H1 (cell line): ENCODE measurements around the gene RTN4. TPM values are rescaled to one million over a fixed set of nuclear protein-coding genes. Genes with fewer than 3 reads are reported as not detected.

Source experiments
- CTCF ChIA-PET: fragments of 300-600 bp; sonication (Branson Sonifier 250); formaldehyde crosslinking; loops from one replicate; lab custom pipeline; 2021; ENCODE audit not compliant: partially characterized antibody; lab: Charles Lee
- POLR2A ChIA-PET: fragments of 300-600 bp; sonication (Branson Sonifier 250); formaldehyde crosslinking; loops from one replicate; lab custom pipeline; 2021; ENCODE audit warnings: inconsistent platforms; ENCODE audit not compliant: partially characterized antibody; lab: Charles Lee
- DNase-seq, 2 experiments: peaks; one replicate each; pipeline versions ENCODE4 v3.0.0 to v3.0.0-alpha.2; 2010 to 2022; ENCODE audit warnings: low spot score in 2 of 2, low read depth in 1 of 2, mixed read lengths in 1 of 2
- FAIRE-seq: peaks from 2 replicates; lab custom pipeline; 2011; peaks lifted over from hg19 to GRCh38; lab: Jason Lieb, UNC
- H2AFZ ChIP-seq: 2 replicates; pipeline ENCODE4 v1.8.1; 2012; ENCODE audit warnings: low read length, inconsistent platforms
- H2AK5ac ChIP-seq: 2 replicates; pipeline ENCODE4 v1.6.1; 2013; ENCODE audit warnings: low read depth, low read length
- H2BK120ac ChIP-seq: replicated peaks from 2 replicates; pipeline ENCODE3; 2013; ENCODE audit warnings: low read depth, low read length, inconsistent platforms
- H2BK12ac ChIP-seq: 2 replicates; pipeline ENCODE4 v1.6.1; 2013; ENCODE audit warnings: low read depth, low read length
- H2BK15ac ChIP-seq: 2 replicates; pipeline ENCODE4 v1.6.1; 2013; ENCODE audit warnings: low read length
- H2BK20ac ChIP-seq: 2 replicates; pipeline ENCODE4 v1.6.1; 2013; ENCODE audit warnings: low read length
- H2BK5ac ChIP-seq: 2 replicates; pipeline ENCODE4 v1.6.1; 2013; ENCODE audit warnings: low read depth, low read length
- H3K14ac ChIP-seq: 2 replicates; pipeline ENCODE4 v1.6.1; 2013; ENCODE audit warnings: inconsistent platforms; ENCODE audit not compliant: insufficient read length
- H3K18ac ChIP-seq: 2 replicates; pipeline ENCODE4 v1.6.1; 2013; ENCODE audit warnings: low read length; ENCODE audit errors: extremely low read depth
- H3K23ac ChIP-seq: 2 replicates; pipeline ENCODE4 v1.6.1; 2013; ENCODE audit warnings: inconsistent platforms; ENCODE audit not compliant: insufficient read length
- H3K23me2 ChIP-seq: 2 replicates; pipeline ENCODE4 v1.6.1; 2013; ENCODE audit warnings: low read depth, low read length
- H3K27ac ChIP-seq: 2 replicates; pipeline ENCODE4 v1.6.1; 2011; ENCODE audit warnings: low read depth, low read length, inconsistent platforms
- H3K27me3 ChIP-seq, 4 experiments: replicated peaks in 1 of 4; 1 replicate in 1 of 4; 2 replicates in 3 of 4; pipeline versions ENCODE4 v1.6.1 to v1.8.1; 2011 to 2013; ENCODE audit warnings: low read length in 3 of 4, mild to moderate bottlenecking in 3 of 4, inconsistent platforms in 2 of 4, mixed read lengths in 2 of 4, moderate library complexity in 1 of 4; ENCODE audit not compliant: control insufficient read depth in 3 of 4, insufficient read depth in 3 of 4; ENCODE audit errors: extremely low read depth in 1 of 4
- H3K36me3 ChIP-seq, 4 experiments: 2 replicates each; pipeline versions ENCODE4 v1.6.1 to v1.8.1; 2011 to 2013; ENCODE audit warnings: mild to moderate bottlenecking in 4 of 4, low read length in 3 of 4, moderate library complexity in 2 of 4, control low read depth in 1 of 4, inconsistent platforms in 1 of 4; ENCODE audit not compliant: insufficient read depth in 4 of 4, control insufficient read depth in 2 of 4
- H3K4ac ChIP-seq: replicated peaks from 2 replicates; pipeline ENCODE3; 2013; ENCODE audit warnings: low read length, low read depth, mixed read lengths, inconsistent platforms; ENCODE audit not compliant: insufficient read length
- H3K4me1 ChIP-seq, 4 experiments: replicated peaks in 1 of 4; 1 replicate in 1 of 4; 2 replicates in 3 of 4; pipeline versions ENCODE4 v1.6.1 to v1.8.1; 2011 to 2013; ENCODE audit warnings: low read length in 3 of 4, inconsistent platforms in 2 of 4, mixed read lengths in 1 of 4; ENCODE audit not compliant: insufficient read depth in 4 of 4, control insufficient read depth in 3 of 4
- H3K4me2 ChIP-seq, 2 experiments: 2 replicates each; pipeline versions ENCODE4 v1.6.1 to v1.8.1; 2011 to 2013; ENCODE audit warnings: low read depth in 2 of 2, low read length in 2 of 2, control low read depth in 1 of 2, inconsistent platforms in 1 of 2, mild to moderate bottlenecking in 1 of 2; ENCODE audit not compliant: insufficient read depth in 1 of 2
- H3K4me3 ChIP-seq, 4 experiments: fragments of 200-600, 300-600 bp in 1 of 4; sonication (generic), shearing (Covaris generic), sonication (Bioruptor Twin) in 1 of 4; 2 replicates each; pipeline versions ENCODE4 v1.5.1 to v1.8.1; 2011 to 2016; ENCODE audit warnings: low read length in 4 of 4, low read depth in 3 of 4, control low read depth in 2 of 4, inconsistent platforms in 2 of 4, mild to moderate bottlenecking in 2 of 4, mixed read lengths in 1 of 4, moderate library complexity in 1 of 4; ENCODE audit not compliant: insufficient read depth in 2 of 4; ENCODE audit errors: extremely low read depth in 1 of 4
- H3K56ac ChIP-seq: replicated peaks from 2 replicates; pipeline ENCODE3; 2013; ENCODE audit warnings: low read depth, mild to moderate bottlenecking, mixed read lengths, low read length, inconsistent platforms; ENCODE audit not compliant: insufficient read length
- H3K79me1 ChIP-seq: 2 replicates; pipeline ENCODE4 v1.6.1; 2013; ENCODE audit warnings: low read depth, low read length, control low read depth
- H3K79me2 ChIP-seq, 2 experiments: 2 replicates each; pipeline versions ENCODE4 v1.6.1 to v1.8.1; 2012 to 2013; ENCODE audit warnings: low read length in 2 of 2, mild to moderate bottlenecking in 2 of 2, inconsistent platforms in 1 of 2; ENCODE audit not compliant: insufficient read depth in 2 of 2, control insufficient read depth in 1 of 2
- H3K9ac ChIP-seq, 4 experiments: replicated peaks in 1 of 4; 1 replicate in 1 of 4; 2 replicates in 3 of 4; pipeline versions ENCODE4 v1.6.1 to v1.8.1; 2011 to 2013; ENCODE audit warnings: low read depth in 3 of 4, low read length in 3 of 4, control low read depth in 2 of 4, mild to moderate bottlenecking in 2 of 4, moderate library complexity in 2 of 4, inconsistent platforms in 1 of 4; ENCODE audit errors: extremely low read depth in 1 of 4
- H3K9me3 ChIP-seq, 2 experiments: 2 replicates each; pipeline versions ENCODE4 v1.6.1 to v1.8.1; 2012 to 2013; ENCODE audit warnings: mild to moderate bottlenecking in 2 of 2, moderate library complexity in 2 of 2, control low read depth in 1 of 2, inconsistent platforms in 1 of 2, low read depth in 1 of 2, low read length in 1 of 2, mixed read lengths in 1 of 2; ENCODE audit not compliant: insufficient read depth in 2 of 2
- H4K20me1 ChIP-seq, 2 experiments: replicated peaks in 1 of 2; 2 replicates each; pipeline versions ENCODE3 to v1.8.1; 2011 to 2013; ENCODE audit warnings: inconsistent platforms in 2 of 2, low read length in 2 of 2, mild to moderate bottlenecking in 1 of 2; ENCODE audit not compliant: insufficient read depth in 2 of 2, control insufficient read depth in 1 of 2
- H4K5ac ChIP-seq: 2 replicates; pipeline ENCODE4 v1.6.1; 2013; ENCODE audit warnings: low read length, low read depth, mixed read lengths, inconsistent platforms; ENCODE audit not compliant: insufficient read length
- H4K8ac ChIP-seq: 2 replicates; pipeline ENCODE4 v1.8.0; 2013; ENCODE audit warnings: mild to moderate bottlenecking, moderate library complexity, low read length, inconsistent platforms; ENCODE audit not compliant: insufficient read depth; ENCODE audit errors: extremely low read depth
- H4K91ac ChIP-seq: replicated peaks from 2 replicates; pipeline ENCODE3; 2013; ENCODE audit warnings: low read length, mixed read lengths, inconsistent platforms; ENCODE audit not compliant: insufficient read length
- ATF3 ChIP-seq: IDR thresholded peaks from 2 replicates; pipeline ENCODE4 v1.6.1; 2011; ENCODE audit warnings: low read depth, mild to moderate bottlenecking, low read length; ENCODE audit not compliant: insufficient read depth
- BACH1 ChIP-seq: IDR thresholded peaks from 2 replicates; pipeline ENCODE4 v1.6.1; 2012; ENCODE audit warnings: low read length, improper control_type of control experiment
- CBX5 ChIP-seq: fragments of 300-800, 300-1000 bp; sonication (generic); IDR thresholded peaks from 2 replicates; pipeline ENCODE4 v1.7.1; 2016; ENCODE audit warnings: antibody characterized with exemption, low read length, low read depth
- CBX8 ChIP-seq: fragments of 300-800, 300-1000 bp; sonication (generic); IDR thresholded peaks from 2 replicates; pipeline ENCODE4 v1.7.1; 2016; ENCODE audit warnings: low read depth, low read length, borderline replicate concordance
- CHD1 ChIP-seq: IDR thresholded peaks from 2 replicates; pipeline ENCODE4 v1.6.1; 2012; ENCODE audit warnings: low read depth, low read length, improper control_type of control experiment
- FOSL1 ChIP-seq: IDR thresholded peaks from 2 replicates; pipeline ENCODE4 v1.6.1; 2011; ENCODE audit warnings: mild to moderate bottlenecking, low read depth, low read length, moderate library complexity; ENCODE audit not compliant: insufficient read depth
- SAP30 ChIP-seq: fragments of 300-600 bp; sonication (generic); IDR thresholded peaks from 2 replicates; pipeline ENCODE4 v1.7.1; 2012; ENCODE audit warnings: low read length, moderate library complexity, mild to moderate bottlenecking, inconsistent platforms; ENCODE audit not compliant: insufficient read depth, insufficient replicate concordance
- SIRT6 ChIP-seq: IDR thresholded peaks from one replicate; pipeline ENCODE4 v1.7.1; 2012; ENCODE audit warnings: low read length, inconsistent platforms
- SUZ12 ChIP-seq: fragments of 200-600 bp; sonication (generic); IDR thresholded peaks from 2 replicates; pipeline ENCODE4 v1.6.1; 2012; ENCODE audit warnings: mild to moderate bottlenecking, inconsistent platforms, low read length, moderate library complexity, mixed read lengths
- WGBS, 2 experiments: shearing (Covaris generic) in 1 of 2; methylation state at CpG; one replicate each; pipeline versions ENCODE4 v1.1.6 to v1.1.7; 2013 to 2015; ENCODE audit warnings: low lambda C conversion rate in 2 of 2, mixed read lengths in 2 of 2, inconsistent platforms in 1 of 2, low coverage in 1 of 2, missing lambda C conversion rate in 1 of 2; ENCODE audit not compliant: insufficient replicate concordance in 2 of 2, insufficient coverage in 1 of 2, insufficient read length in 1 of 2; ENCODE audit errors: extremely low coverage in 1 of 2, missing lambda C conversion rate in 1 of 2; 5-methylcytosine and 5-hydroxymethylcytosine counted together
- polyA plus RNA-seq, 7 experiments: library from polyadenylated mRNA; depleted of rRNA in 3 of 7; stranded (reverse) in 5 of 7; unstranded in 2 of 7; fragments of >200 nt in 5 of 7; fragments of 200-250 nt in 2 of 7; gene quantifications; 1 replicate in 5 of 7; 2 replicates in 1 of 7; 4 replicates in 1 of 7; pipeline versions ENCODE4 v1.2.1 to v1.2.3, GENCODE V29; 2011 to 2013; ENCODE audit warnings: missing spikeins in 2 of 7, mixed read lengths in 2 of 7
- total RNA-seq: library from RNA; stranded (reverse); fragmentation: NEBNext Ultra II Directional; extraction: Animal tissue kit (Norgen Biotek cat#: 25700); gene quantifications from 2 replicates; pipeline ENCODE4 v1.2.1, GENCODE V29; 2021

RTN4 gene
- total and polyA plus RNA-seq, 2 of the 8 experiments (the other 6 are each of a cell fraction or from before 2014, with no cell fraction given): 179 to 242 TPM

- Histone ChIP-seq H3K23me2 (no peaks in the 10 kb centered on the region), H2BK20ac (no peak overlapping the region), H3K27ac (no peak overlapping the region), H4K91ac (no peak overlapping the region), H2BK12ac (no peak overlapping the region), H4K8ac (no peak overlapping the region), H3K4me2 (no peak overlapping the region), H3K23ac (no peak overlapping the region), H3K9ac (no peak overlapping the region), H3K4ac (no peak overlapping the region), H4K20me1 (no peaks in the 10 kb centered on the region), H3K79me1 (no peaks in the 10 kb centered on the region), H2BK5ac (no peak overlapping the region), H3K79me2 (no peaks in the 10 kb centered on the region), H3K36me3 (no peaks in the 10 kb centered on the region), H3K9me3 (no peaks in the 10 kb centered on the region), H3K4me3 (no peak overlapping the region), H2BK15ac (no peak overlapping the region), H4K5ac (no peak overlapping the region), H3K4me1 (no peaks in the 10 kb centered on the region), H3K56ac (no peak overlapping the region), H3K18ac (no peak overlapping the region), H3K27me3 (no peaks in the 10 kb centered on the region), H2AFZ (no peak overlapping the region), H2BK120ac (no peak overlapping the region), H3K14ac (no peak overlapping the region), H2AK5ac (no peak overlapping the region)
- DNase-seq (no peak), FAIRE-seq (no peak)
- 93% methylated on average over 7 of the region's 9 CpGs; no CpG with 5 or more reads in 1 of the 2 experiments for WGBS, 2 experiments
- ChIA-PET CTCF (no interaction called here), POLR2A (no interaction called here)
- TF ChIP-seq SAP30: no peak
- no peak for TF ChIP-seq ATF3
- no peak for TF ChIP-seq CHD1
- TF ChIP-seq SUZ12: no peak
- TF ChIP-seq CBX8: no peak
- no peak for TF ChIP-seq SIRT6
- no peak for TF ChIP-seq FOSL1
- TF ChIP-seq CBX5: no peak
- no peak for TF ChIP-seq BACH1
Measured at GRCh38 chr2:55076721-55077120, 26.5 kb upstream of the RTN4 start.
